HCT116 (cell line): ENCODE data around the gene CCL20. TPM values are rescaled to one million over a fixed set of nuclear protein-coding genes. Genes with fewer than 3 reads are reported as not detected.

ENCODE experiments used
- ATAC-seq: fragments of 200-7000 bp; cut with Tn5 transposase; 2 replicates; pipeline ENCODE4 v1.9.1; 2020; ENCODE audit warnings: mild to moderate bottlenecking, moderate library complexity
- BruUV-seq: library from RNA; stranded (reverse); fragments of 400-500 nt; replicated peaks from 2 replicates; lab custom pipeline; 2021; lab: Mats Ljungman, UMichigan
- CTCF ChIA-PET: fragments of 300-600 bp; sonication (Branson Sonifier 250); formaldehyde crosslinking; loops from one replicate; lab custom pipeline; 2021; ENCODE audit warnings: antibody characterized with exemption; lab: Charles Lee
- POLR2A ChIA-PET: fragments of 300-600, 350-600 bp; sonication (Branson Sonifier 250); formaldehyde crosslinking; loops from one replicate; lab custom pipeline; 2021; ENCODE audit warnings: antibody characterized with exemption; lab: Charles Lee
- RAD21 ChIA-PET, 2 experiments: fragments of 300-600 bp; sonication (Branson Sonifier 250); formaldehyde crosslinking; loops; one replicate each; lab custom pipeline; 2023; ENCODE audit warnings: low total read pairs in 2 of 2; ENCODE audit not compliant: uncharacterized antibody in 2 of 2, unreplicated experiment in 2 of 2, low non-redundant PET in 1 of 2; lab: Charles Lee
- DNase-seq: peaks from one replicate; pipeline ENCODE4 v3.0.0-alpha.2; 2010; ENCODE audit warnings: low read depth, low spot score
- H2AFZ ChIP-seq: fragments of 200-600 bp; shearing (Covaris generic), sonication (generic); 2 replicates; pipeline ENCODE4 v1.6.1; 2017; ENCODE audit warnings: low read depth, mixed run types, mixed read lengths, antibody characterized with exemption, low read length; ENCODE audit not compliant: poor library complexity, severe bottlenecking
- H3K27ac ChIP-seq: 2 replicates; pipeline ENCODE4 v1.5.1; 2012; ENCODE audit warnings: low read depth, low read length
- H3K27me3 ChIP-seq: fragments of 200-600 bp; sonication (generic); 2 replicates; pipeline ENCODE4 v1.6.1; 2016; ENCODE audit warnings: mixed run types, low read length, mixed read lengths; ENCODE audit not compliant: insufficient read depth
- H3K36me3 ChIP-seq, 2 experiments: fragments of 200-500 bp in 1 of 2; fragments of 200-600 bp in 1 of 2; sonication (Bioruptor generic) in 1 of 2; sonication (generic) in 1 of 2; 2 replicates each; pipeline versions ENCODE4 v1.5.1 to v1.6.1; 2014 to 2016; ENCODE audit warnings: low read length in 2 of 2, inconsistent platforms in 1 of 2, mixed read lengths in 1 of 2, mixed run types in 1 of 2; ENCODE audit not compliant: insufficient read depth in 2 of 2, control insufficient read depth in 1 of 2
- H3K4me1 ChIP-seq, 2 experiments: fragments of 200-600 bp in 1 of 2; sonication (generic) in 1 of 2; 2 replicates each; pipeline versions ENCODE4 v1.5.1 to v1.6.1; 2012 to 2017; ENCODE audit warnings: low read length in 2 of 2, inconsistent platforms in 1 of 2, mild to moderate bottlenecking in 1 of 2, mixed read lengths in 1 of 2, mixed run types in 1 of 2, moderate library complexity in 1 of 2; ENCODE audit not compliant: insufficient read depth in 2 of 2, control insufficient read depth in 1 of 2
- H3K4me2 ChIP-seq: fragments of 200-600 bp; sonication (generic); 2 replicates; pipeline ENCODE4 v1.6.1; 2017; ENCODE audit warnings: mixed run types, low read length, mixed read lengths
- H3K4me3 ChIP-seq, 2 experiments: fragments of 200-600 bp in 1 of 2; sonication (generic) in 1 of 2; replicated peaks in 1 of 2; 2 replicates each; pipeline ENCODE4 v1.5.1; 2011 to 2016; ENCODE audit warnings: low read length in 2 of 2, control low read depth in 1 of 2, low read depth in 1 of 2, mild to moderate bottlenecking in 1 of 2, mixed read lengths in 1 of 2, mixed run types in 1 of 2
- H3K79me2 ChIP-seq: fragments of 200-600 bp; sonication (generic); 2 replicates; pipeline ENCODE4 v1.6.1; 2017; ENCODE audit warnings: mild to moderate bottlenecking, mixed run types, low read length, moderate library complexity, mixed read lengths; ENCODE audit not compliant: insufficient read depth
- H3K9ac ChIP-seq: fragments of 200-600 bp; sonication (generic); 2 replicates; pipeline ENCODE4 v1.6.1; 2016; ENCODE audit warnings: low read length, mixed read lengths
- H3K9me2 ChIP-seq: fragments of 200-600 bp; sonication (generic), shearing (Covaris generic); 2 replicates; pipeline ENCODE4 v1.6.1; 2017; ENCODE audit warnings: mixed run types, mild to moderate bottlenecking, moderate library complexity; ENCODE audit not compliant: insufficient read depth
- H3K9me3 ChIP-seq, 2 experiments: fragments of 200-500 bp in 1 of 2; fragments of 200-600 bp in 1 of 2; sonication (Bioruptor generic) in 1 of 2; sonication (generic) in 1 of 2; 2 replicates each; pipeline ENCODE4 v1.6.1; 2014 to 2017; ENCODE audit warnings: low read length in 2 of 2, mixed read lengths in 2 of 2, inconsistent platforms in 1 of 2, low read depth in 1 of 2, mild to moderate bottlenecking in 1 of 2, mixed run types in 1 of 2, moderate library complexity in 1 of 2; ENCODE audit not compliant: control insufficient read depth in 1 of 2, insufficient read depth in 1 of 2
- H4K20me1 ChIP-seq: fragments of 200-600 bp; sonication (generic), shearing (Covaris generic); 2 replicates; pipeline ENCODE4 v1.6.1; 2017; ENCODE audit warnings: mixed run types, mild to moderate bottlenecking, moderate library complexity; ENCODE audit not compliant: insufficient read depth
- ATF3 ChIP-seq: IDR thresholded peaks from 2 replicates; pipeline ENCODE4 v1.6.1; 2012
- EGR1 ChIP-seq: IDR thresholded peaks from 2 replicates; pipeline ENCODE4 v1.6.1; 2012; ENCODE audit warnings: low read depth
- RAD21 ChIP-seq: IDR thresholded peaks from 2 replicates; pipeline ENCODE4 v1.6.1; 2012; ENCODE audit warnings: low read depth, mild to moderate bottlenecking
- YY1 ChIP-seq: IDR thresholded peaks from 2 replicates; pipeline ENCODE4 v1.6.1; 2011; ENCODE audit warnings: low read length, low read depth, moderate library complexity, mild to moderate bottlenecking; ENCODE audit not compliant: insufficient replicate concordance; ENCODE audit errors: extremely low read depth
- ZBTB33 ChIP-seq: IDR thresholded peaks from 2 replicates; pipeline ENCODE4 v1.6.1; 2011; ENCODE audit warnings: mild to moderate bottlenecking, low read length, moderate library complexity; ENCODE audit not compliant: insufficient replicate concordance; ENCODE audit errors: extremely low read depth
- intact Hi-C: fragments of 100-400 bp; cut with micrococcal nuclease; formaldehyde crosslinking; loops from 2 replicates; pipeline ENCODE4 v1.10.0; 2022
- total RNA-seq: library from RNA; stranded (reverse); gene quantifications from one replicate; pipeline ENCODE4 v1.2.1, GENCODE V29; 2021; ENCODE audit not compliant: unreplicated experiment
- TF ChIP-seq, protein P1 (sequence below): IDR thresholded peaks from 2 replicates; pipeline ENCODE4 v1.6.1; 2012

Gene CCL20
- total RNA-seq, 1 experiment from 2014 or later, result 0.30 TPM

GRCh38 chr2:227819398-227819697 is 5.7 kb downstream of the CCL20 start:
- POLR2A ChIA-PET, result interaction anchor here (0.7 to 2.7 kb wide), 5 partner anchors 9 to 86 kb away, joined by 3 to 21 read pairs (median 4); no protein-coding TSS in a partner anchor
- H3K27me3 ChIP-seq, result no peaks in the 10 kb centered on the region
- H2AFZ ChIP-seq, result peak overlapping the region; percentile 86
- H3K9me2 ChIP-seq, result no peaks in the 10 kb centered on the region
- DNase-seq, result no peak
- H3K36me3 ChIP-seq, result no peaks in the 10 kb centered on the region
- TF ChIP-seq YY1, result no peak
- TF ChIP-seq EGR1, result no peak
- no peak for TF ChIP-seq ATF3
- TF ChIP-seq, protein P1, sequence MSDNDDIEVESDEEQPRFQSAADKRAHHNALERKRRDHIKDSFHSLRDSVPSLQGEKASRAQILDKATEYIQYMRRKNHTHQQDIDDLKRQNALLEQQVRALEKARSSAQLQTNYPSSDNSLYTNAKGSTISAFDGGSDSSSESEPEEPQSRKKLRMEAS, result peak; percentile 26; the same call in 1 of the 2 replicates
- TF ChIP-seq ZBTB33, result no peak
- TF ChIP-seq RAD21, result no peak
- CTCF ChIA-PET, result interaction anchor here (0.8 kb wide), 2 partner anchors 43 to 45 kb away, joined by 4 read pairs; no protein-coding TSS in a partner anchor
- H3K79me2 ChIP-seq, result no peaks in the 10 kb centered on the region
- H3K9me3 ChIP-seq, result no peaks in the 10 kb centered on the region
- no TSS peak for BruUV-seq
- peaks cover 31 to 64% of the 10 kb centered on the region in 2 experiments for H3K4me1 ChIP-seq
- no peaks in the 10 kb centered on the region for H4K20me1 ChIP-seq
- H3K9ac ChIP-seq, result 0 out of 2 replicates have a peak overlapping the region, but pooled peaks have one; percentile 19
- peak overlapping the region; percentile 72; the same call in 1 of the 2 replicates for H3K4me2 ChIP-seq
- RAD21 ChIA-PET, result interaction anchor here in 1 of 2 experiments (1.0 kb wide), 1 partner anchor 46 kb away, joined by 3 read pairs; no protein-coding TSS in a partner anchor
- H3K4me3 ChIP-seq, result no peak overlapping the region
- no peak overlapping the region for H3K27ac ChIP-seq
- ATAC-seq, result no peak
- intact Hi-C loops, result loop anchor here (2.0 kb wide), 1 partner anchor 43 kb away; no protein-coding TSS in a partner anchor
